H1 (cell line): ENCODE results near the gene P2RY14. TPM values are rescaled to one million over a fixed set of nuclear protein-coding genes. Genes with fewer than 3 reads are reported as not detected.

Experiments
- CBX8 ChIP-seq: fragments of 300-800, 300-1000 bp; sonication (generic); IDR thresholded peaks from 2 replicates; pipeline ENCODE4 v1.7.1; 2016; ENCODE audit warnings: low read depth, low read length, borderline replicate concordance
- CREB1 ChIP-seq: IDR thresholded peaks from 2 replicates; pipeline ENCODE4 v1.6.1; 2012; ENCODE audit warnings: inconsistent platforms
- EZH2 ChIP-seq: fragments of 200-600 bp; sonication (generic); IDR thresholded peaks from 2 replicates; pipeline ENCODE4 v1.7.1; 2012; ENCODE audit warnings: low read depth, mild to moderate bottlenecking, moderate library complexity, low read length, inconsistent platforms; ENCODE audit not compliant: severe bottlenecking
- POLR2AphosphoS5 ChIP-seq: IDR thresholded peaks from 2 replicates; pipeline ENCODE4 v1.6.1; 2011; ENCODE audit warnings: low read depth, low read length
- TAF1 ChIP-seq: IDR thresholded peaks from 2 replicates; pipeline ENCODE4 v1.6.1; 2011; ENCODE audit warnings: mild to moderate bottlenecking, low read depth, low read length
- polyA plus RNA-seq, 7 experiments: library from polyadenylated mRNA; depleted of rRNA in 3 of 7; stranded (reverse) in 5 of 7; unstranded in 2 of 7; fragments of >200 nt in 5 of 7; fragments of 200-250 nt in 2 of 7; gene quantifications; 1 replicate in 5 of 7; 2 replicates in 1 of 7; 4 replicates in 1 of 7; pipeline versions ENCODE4 v1.2.1 to v1.2.3, GENCODE V29; 2011 to 2013; ENCODE audit warnings: missing spikeins in 2 of 7, mixed read lengths in 2 of 7
- total RNA-seq: library from RNA; stranded (reverse); fragmentation: NEBNext Ultra II Directional; extraction: Animal tissue kit (Norgen Biotek cat#: 25700); gene quantifications from 2 replicates; pipeline ENCODE4 v1.2.1, GENCODE V29; 2021
- TF ChIP-seq, protein P1 (sequence below): IDR thresholded peaks from 2 replicates; pipeline ENCODE4 v1.6.1; 2012; ENCODE audit warnings: low read length, inconsistent platforms
- TF ChIP-seq, protein P2 (sequence below): fragments of 300-600 bp; sonication (generic); IDR thresholded peaks from 2 replicates; pipeline ENCODE4 v1.7.1; 2012; ENCODE audit warnings: low read length, moderate library complexity, mild to moderate bottlenecking, inconsistent platforms; ENCODE audit not compliant: insufficient replicate concordance

Gene P2RY14
- total and polyA plus RNA-seq, 2 of the 8 experiments (the other 6 are each of a cell fraction or from before 2014, with no cell fraction given): not detected

DNA sequence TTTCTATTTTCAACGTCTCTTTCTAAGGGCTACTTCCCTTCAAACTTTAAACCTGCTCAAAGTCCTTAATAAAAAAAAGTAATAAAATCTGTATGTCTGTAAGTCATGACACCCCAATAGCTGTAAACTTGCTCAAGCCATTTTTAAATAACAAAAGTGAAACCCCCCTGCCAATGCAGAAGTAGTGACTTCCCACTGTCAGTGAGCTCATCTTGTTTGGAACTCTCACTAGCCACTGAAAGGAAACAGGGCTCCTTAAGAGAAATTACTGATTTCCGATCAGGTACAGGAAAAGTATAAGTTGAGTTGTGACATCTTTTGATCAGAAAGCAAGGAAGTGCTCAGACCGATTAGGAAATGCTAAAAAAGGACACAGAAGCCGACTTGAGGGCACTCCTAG lies 47.7 kb downstream of the P2RY14 start (continued):
- TF ChIP-seq, protein P1, sequence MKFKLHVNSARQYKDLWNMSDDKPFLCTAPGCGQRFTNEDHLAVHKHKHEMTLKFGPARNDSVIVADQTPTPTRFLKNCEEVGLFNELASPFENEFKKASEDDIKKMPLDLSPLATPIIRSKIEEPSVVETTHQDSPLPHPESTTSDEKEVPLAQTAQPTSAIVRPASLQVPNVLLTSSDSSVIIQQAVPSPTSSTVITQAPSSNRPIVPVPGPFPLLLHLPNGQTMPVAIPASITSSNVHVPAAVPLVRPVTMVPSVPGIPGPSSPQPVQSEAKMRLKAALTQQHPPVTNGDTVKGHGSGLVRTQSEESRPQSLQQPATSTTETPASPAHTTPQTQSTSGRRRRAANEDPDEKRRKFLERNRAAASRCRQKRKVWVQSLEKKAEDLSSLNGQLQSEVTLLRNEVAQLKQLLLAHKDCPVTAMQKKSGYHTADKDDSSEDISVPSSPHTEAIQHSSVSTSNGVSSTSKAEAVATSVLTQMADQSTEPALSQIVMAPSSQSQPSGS: no peak
- TF ChIP-seq TAF1: no peak
- TF ChIP-seq CREB1: no peak
- TF ChIP-seq, protein P2, sequence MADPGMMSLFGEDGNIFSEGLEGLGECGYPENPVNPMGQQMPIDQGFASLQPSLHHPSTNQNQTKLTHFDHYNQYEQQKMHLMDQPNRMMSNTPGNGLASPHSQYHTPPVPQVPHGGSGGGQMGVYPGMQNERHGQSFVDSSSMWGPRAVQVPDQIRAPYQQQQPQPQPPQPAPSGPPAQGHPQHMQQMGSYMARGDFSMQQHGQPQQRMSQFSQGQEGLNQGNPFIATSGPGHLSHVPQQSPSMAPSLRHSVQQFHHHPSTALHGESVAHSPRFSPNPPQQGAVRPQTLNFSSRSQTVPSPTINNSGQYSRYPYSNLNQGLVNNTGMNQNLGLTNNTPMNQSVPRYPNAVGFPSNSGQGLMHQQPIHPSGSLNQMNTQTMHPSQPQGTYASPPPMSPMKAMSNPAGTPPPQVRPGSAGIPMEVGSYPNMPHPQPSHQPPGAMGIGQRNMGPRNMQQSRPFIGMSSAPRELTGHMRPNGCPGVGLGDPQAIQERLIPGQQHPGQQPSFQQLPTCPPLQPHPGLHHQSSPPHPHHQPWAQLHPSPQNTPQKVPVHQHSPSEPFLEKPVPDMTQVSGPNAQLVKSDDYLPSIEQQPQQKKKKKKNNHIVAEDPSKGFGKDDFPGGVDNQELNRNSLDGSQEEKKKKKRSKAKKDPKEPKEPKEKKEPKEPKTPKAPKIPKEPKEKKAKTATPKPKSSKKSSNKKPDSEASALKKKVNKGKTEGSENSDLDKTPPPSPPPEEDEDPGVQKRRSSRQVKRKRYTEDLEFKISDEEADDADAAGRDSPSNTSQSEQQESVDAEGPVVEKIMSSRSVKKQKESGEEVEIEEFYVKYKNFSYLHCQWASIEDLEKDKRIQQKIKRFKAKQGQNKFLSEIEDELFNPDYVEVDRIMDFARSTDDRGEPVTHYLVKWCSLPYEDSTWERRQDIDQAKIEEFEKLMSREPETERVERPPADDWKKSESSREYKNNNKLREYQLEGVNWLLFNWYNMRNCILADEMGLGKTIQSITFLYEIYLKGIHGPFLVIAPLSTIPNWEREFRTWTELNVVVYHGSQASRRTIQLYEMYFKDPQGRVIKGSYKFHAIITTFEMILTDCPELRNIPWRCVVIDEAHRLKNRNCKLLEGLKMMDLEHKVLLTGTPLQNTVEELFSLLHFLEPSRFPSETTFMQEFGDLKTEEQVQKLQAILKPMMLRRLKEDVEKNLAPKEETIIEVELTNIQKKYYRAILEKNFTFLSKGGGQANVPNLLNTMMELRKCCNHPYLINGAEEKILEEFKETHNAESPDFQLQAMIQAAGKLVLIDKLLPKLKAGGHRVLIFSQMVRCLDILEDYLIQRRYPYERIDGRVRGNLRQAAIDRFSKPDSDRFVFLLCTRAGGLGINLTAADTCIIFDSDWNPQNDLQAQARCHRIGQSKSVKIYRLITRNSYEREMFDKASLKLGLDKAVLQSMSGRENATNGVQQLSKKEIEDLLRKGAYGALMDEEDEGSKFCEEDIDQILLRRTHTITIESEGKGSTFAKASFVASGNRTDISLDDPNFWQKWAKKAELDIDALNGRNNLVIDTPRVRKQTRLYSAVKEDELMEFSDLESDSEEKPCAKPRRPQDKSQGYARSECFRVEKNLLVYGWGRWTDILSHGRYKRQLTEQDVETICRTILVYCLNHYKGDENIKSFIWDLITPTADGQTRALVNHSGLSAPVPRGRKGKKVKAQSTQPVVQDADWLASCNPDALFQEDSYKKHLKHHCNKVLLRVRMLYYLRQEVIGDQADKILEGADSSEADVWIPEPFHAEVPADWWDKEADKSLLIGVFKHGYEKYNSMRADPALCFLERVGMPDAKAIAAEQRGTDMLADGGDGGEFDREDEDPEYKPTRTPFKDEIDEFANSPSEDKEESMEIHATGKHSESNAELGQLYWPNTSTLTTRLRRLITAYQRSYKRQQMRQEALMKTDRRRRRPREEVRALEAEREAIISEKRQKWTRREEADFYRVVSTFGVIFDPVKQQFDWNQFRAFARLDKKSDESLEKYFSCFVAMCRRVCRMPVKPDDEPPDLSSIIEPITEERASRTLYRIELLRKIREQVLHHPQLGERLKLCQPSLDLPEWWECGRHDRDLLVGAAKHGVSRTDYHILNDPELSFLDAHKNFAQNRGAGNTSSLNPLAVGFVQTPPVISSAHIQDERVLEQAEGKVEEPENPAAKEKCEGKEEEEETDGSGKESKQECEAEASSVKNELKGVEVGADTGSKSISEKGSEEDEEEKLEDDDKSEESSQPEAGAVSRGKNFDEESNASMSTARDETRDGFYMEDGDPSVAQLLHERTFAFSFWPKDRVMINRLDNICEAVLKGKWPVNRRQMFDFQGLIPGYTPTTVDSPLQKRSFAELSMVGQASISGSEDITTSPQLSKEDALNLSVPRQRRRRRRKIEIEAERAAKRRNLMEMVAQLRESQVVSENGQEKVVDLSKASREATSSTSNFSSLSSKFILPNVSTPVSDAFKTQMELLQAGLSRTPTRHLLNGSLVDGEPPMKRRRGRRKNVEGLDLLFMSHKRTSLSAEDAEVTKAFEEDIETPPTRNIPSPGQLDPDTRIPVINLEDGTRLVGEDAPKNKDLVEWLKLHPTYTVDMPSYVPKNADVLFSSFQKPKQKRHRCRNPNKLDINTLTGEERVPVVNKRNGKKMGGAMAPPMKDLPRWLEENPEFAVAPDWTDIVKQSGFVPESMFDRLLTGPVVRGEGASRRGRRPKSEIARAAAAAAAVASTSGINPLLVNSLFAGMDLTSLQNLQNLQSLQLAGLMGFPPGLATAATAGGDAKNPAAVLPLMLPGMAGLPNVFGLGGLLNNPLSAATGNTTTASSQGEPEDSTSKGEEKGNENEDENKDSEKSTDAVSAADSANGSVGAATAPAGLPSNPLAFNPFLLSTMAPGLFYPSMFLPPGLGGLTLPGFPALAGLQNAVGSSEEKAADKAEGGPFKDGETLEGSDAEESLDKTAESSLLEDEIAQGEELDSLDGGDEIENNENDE: no peak
- no peak for TF ChIP-seq POLR2AphosphoS5
- no peak for TF ChIP-seq CBX8
- TF ChIP-seq EZH2: no peak
